Cardiac septum (tissue), 1 donor: ENCODE data around the gene JUP. TPM values are rescaled to one million over a fixed set of nuclear protein-coding genes. Genes with fewer than 3 reads are reported as not detected.

Source experiments
- DNase-seq: peaks from one replicate; pipeline ENCODE4 v3.0.0-alpha.2; 2020; ENCODE audit warnings: low spot score
- intact Hi-C: fragments of 100-400 bp; cut with DNase I; formaldehyde crosslinking; loops from one replicate; pipeline ENCODE4 v1.14.0; 2022
- total RNA-seq: library from RNA; stranded (reverse); fragmentation: NEBNext Ultra II Directional; extraction: Animal tissue kit (Norgen Biotek cat#: 25700); gene quantifications from one replicate; pipeline ENCODE4 v1.2.1, GENCODE V29; 2021
- donor health status: DM: no; HTN: no; CAD: no.

JUP gene
- total RNA-seq, 1 donor from 2014 or later: 150 TPM

DNA sequence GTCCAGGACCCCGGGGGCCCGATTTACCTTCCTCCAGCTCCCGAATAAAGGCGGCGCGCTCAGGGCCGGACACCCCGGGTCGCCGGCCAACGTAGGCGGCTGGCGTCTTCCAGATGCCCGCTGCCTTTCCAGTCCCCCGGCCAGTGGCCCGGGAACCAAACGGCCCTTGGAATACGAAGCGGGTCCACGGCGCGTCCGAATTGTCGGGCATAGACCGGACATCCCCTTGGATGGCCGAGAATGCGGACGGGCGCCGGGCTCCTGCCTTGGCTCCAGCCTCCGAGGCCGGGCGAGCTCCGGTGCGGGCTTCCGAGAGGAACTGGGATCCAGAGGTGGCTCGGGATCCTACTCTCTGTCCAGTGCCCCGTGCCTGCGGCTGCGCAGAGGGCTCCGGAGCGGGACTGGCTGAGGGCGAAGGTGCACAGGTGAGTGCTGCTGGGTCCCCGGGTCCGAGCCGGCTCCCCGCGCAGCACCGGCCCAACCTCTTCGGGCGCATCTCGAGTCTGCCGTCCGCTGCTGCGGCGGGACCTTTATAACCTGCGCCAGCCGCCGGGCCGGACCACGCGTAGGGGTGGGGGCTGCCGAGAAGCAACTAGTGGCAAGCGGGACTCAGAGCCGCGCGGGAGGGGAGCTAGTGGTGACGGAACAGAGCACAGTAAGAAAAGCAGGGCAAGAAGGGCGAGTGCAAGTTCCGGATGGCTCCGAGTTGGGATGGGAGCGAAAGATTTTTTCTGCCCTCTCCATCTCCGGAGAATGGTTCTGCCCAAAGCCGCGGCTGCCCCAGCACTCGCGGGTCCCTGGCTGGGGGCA is 52.2 kb downstream of the JUP start, which contains the start of gene HAP1:
TSS of gene HAP1 (minus strand) at position 505 of the 810 bp plus-strand sequence. CDS start at position 496, 9 bp downstream.
- DNase-seq: no peak
- intact Hi-C loops: loop anchor here (10.0 kb wide), 1 partner anchor 140 kb away; no protein-coding TSS in a partner anchor

GRCh38 chr17:41733348-41734138 is 53.0 kb downstream of the JUP start:
- intact Hi-C loops: loop anchor here (10.0 kb wide), 1 partner anchor 141 kb away; no protein-coding TSS in a partner anchor

DNA sequence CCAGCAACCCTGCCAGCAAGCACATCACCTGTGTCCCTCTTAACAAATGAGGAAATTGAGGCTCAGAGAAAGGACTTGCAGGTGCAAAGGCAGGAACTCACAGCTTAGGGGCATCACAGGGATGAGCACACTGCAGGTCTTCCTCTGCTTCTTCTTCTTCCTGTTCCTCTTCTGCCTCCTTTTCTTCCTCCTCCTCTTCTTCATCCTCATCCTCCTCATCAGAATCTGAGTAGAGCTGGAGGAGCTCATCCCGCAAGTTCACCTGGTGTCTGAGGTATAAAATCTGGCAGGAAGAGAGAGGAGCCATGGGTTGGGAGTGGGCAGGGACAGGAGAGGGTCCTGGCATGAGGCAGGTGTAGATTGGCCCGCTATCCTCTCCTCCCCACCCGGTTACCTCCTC is 54.7 kb downstream of the JUP start:
- intact Hi-C loops: loop anchor here (10.0 kb wide), 1 partner anchor 143 kb away; no protein-coding TSS in a partner anchor
- no peak for DNase-seq

More at GRCh38 chr17:41733348-41734138, 53.0 kb downstream of the JUP start:
- DNase-seq: no peak

DNA sequence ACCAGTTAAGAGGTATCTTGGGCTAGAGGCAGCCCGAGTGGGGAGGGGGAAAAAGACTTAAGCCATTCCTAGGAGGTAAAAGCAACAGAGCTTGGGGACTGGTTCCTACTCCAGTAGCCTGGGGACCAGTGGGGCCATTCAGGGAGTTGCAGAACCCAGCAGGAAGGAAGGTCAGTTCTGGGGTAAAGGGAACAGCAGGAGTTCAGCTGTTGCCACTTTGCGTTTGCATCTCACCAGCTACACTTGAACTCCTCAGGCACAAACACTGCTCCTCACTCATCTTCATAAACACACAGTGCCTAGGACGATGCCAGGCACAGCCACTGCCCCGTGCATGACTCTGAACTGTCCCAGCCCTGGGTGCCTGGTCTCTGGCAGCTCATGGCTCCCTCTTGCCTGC is 56.0 kb downstream of the JUP start:
- intact Hi-C loops: loop anchor here (10.0 kb wide), 1 partner anchor 144 kb away; no protein-coding TSS in a partner anchor
- no peak for DNase-seq

DNA sequence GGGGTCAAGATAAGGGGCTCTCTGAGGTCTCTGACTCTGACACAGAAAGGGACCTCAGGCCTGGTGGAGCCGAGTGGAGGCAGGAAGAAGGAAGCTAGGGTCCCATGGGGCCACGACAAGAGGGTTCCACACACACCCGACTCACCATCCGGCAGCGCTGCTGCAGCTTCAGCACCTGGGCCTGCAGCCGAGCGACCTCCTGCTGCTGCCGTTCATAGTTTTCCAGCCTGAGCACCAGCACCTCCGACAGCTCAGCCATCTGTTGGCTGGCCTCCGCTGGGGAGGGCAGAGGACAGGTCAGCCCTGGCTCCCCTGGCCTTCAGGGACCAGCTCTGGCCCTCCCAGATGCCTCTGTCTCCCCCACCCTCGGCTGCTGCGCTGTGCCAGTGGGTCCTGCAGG is 58.5 kb downstream of the JUP start:
- intact Hi-C loops: no loop called here
- DNase-seq: no peak

- intact Hi-C loops: no loop called here
- no peak for DNase-seq
Observed at GRCh38 chr17:41725134-41725533, 61.4 kb downstream of the JUP start.

DNA sequence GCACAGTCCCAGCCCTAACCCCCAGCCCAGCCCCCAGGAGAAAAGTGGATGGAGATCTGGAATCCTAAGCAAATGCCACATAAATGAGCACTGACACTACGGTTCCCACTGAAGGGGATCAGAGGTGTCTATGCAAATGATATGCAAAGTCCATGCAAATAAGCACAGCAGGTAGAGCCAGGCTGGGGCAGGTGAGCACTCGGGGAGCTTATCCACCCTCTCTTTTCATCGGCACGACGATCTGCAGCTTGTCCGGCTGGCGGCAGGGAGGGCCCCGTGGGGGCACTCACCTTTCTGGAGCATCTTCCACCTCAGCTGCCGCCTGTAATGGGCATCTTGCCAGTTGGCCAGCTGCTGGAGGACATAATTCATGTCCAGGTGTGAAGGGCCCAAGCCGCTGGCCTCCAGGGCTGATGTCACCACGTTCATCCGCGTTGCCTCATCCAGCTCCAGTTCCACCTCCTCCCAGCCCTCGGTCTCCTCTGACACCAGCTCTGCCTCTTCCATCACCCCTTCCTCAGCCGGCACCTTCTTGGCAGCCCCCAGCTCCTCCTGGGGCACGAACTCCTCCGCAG is 61.9 kb downstream of the JUP start:
- no peak for DNase-seq
- intact Hi-C loops: no loop called here

- intact Hi-C loops: no loop called here
- DNase-seq: no peak
Observed at GRCh38 chr17:41723801-41724475, 62.6 kb downstream of the JUP start.

- no peak for DNase-seq
- intact Hi-C loops: no loop called here
Observed at GRCh38 chr17:41722231-41722630, 64.3 kb downstream of the JUP start.

GRCh38 chr17:41718287-41718645 is 68.2 kb downstream of the JUP start:
- DNase-seq: no peak
- intact Hi-C loops: no loop called here

- intact Hi-C loops: no loop called here
- no peak for DNase-seq
Observed at GRCh38 chr17:41717408-41718286, 68.9 kb downstream of the JUP start.

- intact Hi-C loops: no loop called here
- no peak for DNase-seq
Observed at GRCh38 chr17:41711669-41712400, 74.7 kb downstream of the JUP start, which contains the start of gene GAST. GAST (plus strand) TSS chr17:41712331; CDS start chr17:41715437, 3,106 bp downstream.

GRCh38 chr17:41710472-41711090 is 75.9 kb downstream of the JUP start:
- intact Hi-C loops: no loop called here
- DNase-seq: no peak

GRCh38 chr17:41707803-41708669 is 78.5 kb downstream of the JUP start:
- intact Hi-C loops: no loop called here
- no peak for DNase-seq

GRCh38 chr17:41705271-41705991 is 81.1 kb downstream of the JUP start:
- no peak for DNase-seq
- intact Hi-C loops: no loop called here
